SIG-M5 treated with dmso at 0.1 percent for 504 hours (cell line): Measurements from ENCODE around the gene WDR5.

ENCODE experiments used
- DNase-seq: peaks from one replicate; lab custom pipeline; 2025; ENCODE audit not compliant: unreplicated experiment; lab: John Stamatoyannopoulos, UW

The WDR5 gene

GRCh38 chr9:134204991-134205578 is 69.2 kb downstream of the WDR5 start:
- DNase-seq, result no peak

- DNase-seq, result no peak
Measured at GRCh38 chr9:134205672-134206310, 69.9 kb downstream of the WDR5 start.

GRCh38 chr9:134206311-134207300 is 70.7 kb downstream of the WDR5 start:
- DNase-seq, result no peak

GRCh38 chr9:134208310-134208841 is 72.5 kb downstream of the WDR5 start:
- DNase-seq, result no peak

- no peak for DNase-seq
Measured at GRCh38 chr9:134208981-134209725, 73.3 kb downstream of the WDR5 start.
